Measurements from ENCODE around the gene B4GALT3. TPM values are rescaled to one million over a fixed set of nuclear protein-coding genes. Genes with fewer than 3 reads are reported as not detected.

Gene B4GALT3
- total RNA-seq, 3 donors from 2014 or later, result 25.1 to 35.9 (median 33.3) TPM

DNA sequence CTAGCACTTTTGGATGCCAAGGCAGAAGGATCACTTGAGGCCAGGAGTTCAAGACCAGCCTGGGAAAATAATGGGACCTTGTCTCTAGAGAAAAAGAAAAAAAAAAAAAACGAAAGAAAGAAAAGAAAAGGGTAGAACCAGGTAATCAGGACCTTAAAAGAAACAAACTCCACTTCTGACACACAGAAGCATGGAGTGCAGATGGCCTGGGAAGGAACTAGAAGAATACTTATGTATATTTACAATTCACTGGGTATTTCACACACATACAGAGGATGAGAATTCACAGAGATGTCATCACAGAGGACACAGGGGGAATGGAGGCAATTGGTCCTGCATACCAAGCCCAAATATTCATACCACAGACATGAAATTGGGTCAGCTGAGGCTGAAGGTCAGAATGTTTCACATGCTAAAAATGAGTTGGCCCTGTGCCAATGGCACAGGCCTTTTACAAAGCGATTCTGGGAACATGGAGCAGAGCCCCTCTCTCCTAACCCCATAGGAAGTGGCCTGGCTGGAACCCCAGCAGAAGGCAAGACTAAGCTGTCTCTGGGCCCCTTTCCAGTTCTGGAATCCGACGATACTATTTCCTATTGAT, 4.4 kb downstream of the B4GALT3 start:
- ATAC-seq, result no peak
- no peaks in the 10 kb centered on the region for H3K9me3 ChIP-seq
- no peaks in the 10 kb centered on the region for H3K36me3 ChIP-seq (ENCODE audit: low read depth)
- peaks cover 8% of the 10 kb centered on the region for H3K4me1 ChIP-seq (ENCODE audit: low read depth)
- no peak for DNase-seq
- TF ChIP-seq CTCF (IDR thresholded peaks at IDR 0.05), result no peak
- no peak overlapping the region for H3K4me3 ChIP-seq
- intact Hi-C loops (cut with DNase I, micrococcal nuclease), result no loop called here

GRCh38 chr1:161172349-161172748, 5.0 kb downstream of the B4GALT3 start:
- Histone ChIP-seq H3K4me1 (ENCODE audit: low read depth) (peaks cover 8% of the 10 kb centered on the region), H3K36me3 (ENCODE audit: low read depth) (no peaks in the 10 kb centered on the region), H3K9me3 (no peaks in the 10 kb centered on the region), H3K4me3 (no peak overlapping the region)
- no peak for DNase-seq
- intact Hi-C loops (cut with DNase I, micrococcal nuclease), result no loop called here
- ATAC-seq, result no peak
- TF ChIP-seq CTCF (IDR thresholded peaks at IDR 0.05), result no peak

- DNase-seq (no peak), ATAC-seq (no peak)
- Histone ChIP-seq H3K4me1 (ENCODE audit: low read depth) (peaks cover 13% of the 10 kb centered on the region), H3K36me3 (ENCODE audit: low read depth) (no peaks in the 10 kb centered on the region), H3K4me3 (no peak overlapping the region), H3K9me3 (no peaks in the 10 kb centered on the region)
- intact Hi-C loops (cut with DNase I, micrococcal nuclease), result no loop called here
- no peak for TF ChIP-seq CTCF (IDR thresholded peaks at IDR 0.05)
Observed at GRCh38 chr1:161171696-161172095, 5.6 kb downstream of the B4GALT3 start.

- DNase-seq, result no peak
- Histone ChIP-seq H3K4me3 (no peak overlapping the region), H3K36me3 (ENCODE audit: low read depth) (peaks cover 2% of the 10 kb centered on the region), H3K9me3 (no peaks in the 10 kb centered on the region), H3K4me1 (ENCODE audit: low read depth) (peaks cover 10% of the 10 kb centered on the region)
- no peak for ATAC-seq
- no peak for TF ChIP-seq CTCF (IDR thresholded peaks at IDR 0.05)
- intact Hi-C loops (cut with DNase I, micrococcal nuclease), result no loop called here
Observed at GRCh38 chr1:161171191-161171590, 6.1 kb downstream of the B4GALT3 start.

GRCh38 chr1:161168906-161169305, 8.4 kb downstream of the B4GALT3 start:
- Histone ChIP-seq H3K36me3 (ENCODE audit: low read depth) (peaks cover 5% of the 10 kb centered on the region), H3K4me3 (no peak overlapping the region), H3K9me3 (no peaks in the 10 kb centered on the region), H3K4me1 (ENCODE audit: low read depth) (peaks cover 14% of the 10 kb centered on the region)
- TF ChIP-seq CTCF (IDR thresholded peaks at IDR 0.05), result no peak
- no peak for DNase-seq
- no peak for ATAC-seq
- intact Hi-C loops (cut with DNase I, micrococcal nuclease), result no loop called here

Measured in mucosa of descending colon (tissue), 3 donors.